Liver (tissue), 3 donors: Measurements from ENCODE around the gene TMEM106B.

Source experiments
- EGR1 ChIP-seq, 2 donors: IDR thresholded peaks; 2 replicates each; pipeline ENCODE4 v1.6.1; 2016 to 2018; ENCODE audit warnings: antibody characterized with exemption in 2 of 2, low read depth in 2 of 2
- GABPA ChIP-seq, 2 donors: IDR thresholded peaks in 1 of 2; conservative IDR thresholded peaks in 1 of 2; 2 replicates each; pipeline ENCODE4 v1.6.1; 2016; ENCODE audit warnings: antibody characterized with exemption in 2 of 2, mild to moderate bottlenecking in 1 of 2, moderate library complexity in 1 of 2
- SP1 ChIP-seq: IDR thresholded peaks from 2 replicates; pipeline ENCODE4 v1.6.1; 2018; ENCODE audit warnings: antibody characterized with exemption, mild to moderate bottlenecking
- TF ChIP-seq, protein P1 (sequence below): fragments of 150-350 bp; IDR thresholded peaks from 2 replicates; pipeline ENCODE4 v1.5.1; 2017; ENCODE audit warnings: improper control_type of control experiment, low read depth, low read length; ENCODE audit not compliant: missing input control
- TF ChIP-seq, protein P2 (sequence below): IDR thresholded peaks from 2 replicates; pipeline ENCODE4 v1.6.1; 2016; ENCODE audit warnings: antibody characterized with exemption
- donor health status: healthy.
- donor health status: healthy.

DNA sequence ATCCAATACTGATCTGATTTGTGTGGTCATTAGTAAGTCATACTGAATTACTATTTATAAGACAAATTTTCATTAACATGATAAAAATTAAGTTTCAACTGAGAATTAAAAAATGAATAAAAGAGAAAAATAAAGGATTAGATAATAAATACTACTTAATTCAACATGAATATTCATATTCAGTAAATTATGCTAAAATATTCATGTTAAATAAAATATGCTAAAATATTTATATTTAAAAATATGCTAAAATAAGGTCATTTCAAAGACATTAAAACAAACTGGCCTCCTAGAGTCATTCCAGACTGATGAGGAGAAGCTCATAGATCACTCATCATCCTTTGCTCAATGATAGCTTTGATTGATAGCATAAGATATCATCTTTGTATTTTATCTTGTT, 16.7 kb upstream of the TMEM106B start:
- TF ChIP-seq, protein P1, sequence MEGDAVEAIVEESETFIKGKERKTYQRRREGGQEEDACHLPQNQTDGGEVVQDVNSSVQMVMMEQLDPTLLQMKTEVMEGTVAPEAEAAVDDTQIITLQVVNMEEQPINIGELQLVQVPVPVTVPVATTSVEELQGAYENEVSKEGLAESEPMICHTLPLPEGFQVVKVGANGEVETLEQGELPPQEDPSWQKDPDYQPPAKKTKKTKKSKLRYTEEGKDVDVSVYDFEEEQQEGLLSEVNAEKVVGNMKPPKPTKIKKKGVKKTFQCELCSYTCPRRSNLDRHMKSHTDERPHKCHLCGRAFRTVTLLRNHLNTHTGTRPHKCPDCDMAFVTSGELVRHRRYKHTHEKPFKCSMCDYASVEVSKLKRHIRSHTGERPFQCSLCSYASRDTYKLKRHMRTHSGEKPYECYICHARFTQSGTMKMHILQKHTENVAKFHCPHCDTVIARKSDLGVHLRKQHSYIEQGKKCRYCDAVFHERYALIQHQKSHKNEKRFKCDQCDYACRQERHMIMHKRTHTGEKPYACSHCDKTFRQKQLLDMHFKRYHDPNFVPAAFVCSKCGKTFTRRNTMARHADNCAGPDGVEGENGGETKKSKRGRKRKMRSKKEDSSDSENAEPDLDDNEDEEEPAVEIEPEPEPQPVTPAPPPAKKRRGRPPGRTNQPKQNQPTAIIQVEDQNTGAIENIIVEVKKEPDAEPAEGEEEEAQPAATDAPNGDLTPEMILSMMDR: no peak
- no peak for TF ChIP-seq SP1
- TF ChIP-seq GABPA (IDR thresholded peaks at IDR 0.05 in 1 of 2, conservative IDR thresholded peaks at IDR 0.05 in 1 of 2): no peak
- TF ChIP-seq, protein P2, sequence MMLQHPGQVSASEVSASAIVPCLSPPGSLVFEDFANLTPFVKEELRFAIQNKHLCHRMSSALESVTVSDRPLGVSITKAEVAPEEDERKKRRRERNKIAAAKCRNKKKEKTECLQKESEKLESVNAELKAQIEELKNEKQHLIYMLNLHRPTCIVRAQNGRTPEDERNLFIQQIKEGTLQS: no peak
- TF ChIP-seq EGR1 (IDR thresholded peaks at IDR 0.05; ENCODE audit: low read depth in 2 of 2): no peak
